Esophagus muscularis mucosa (tissue), 4 donors: ENCODE results near the gene MMP14. TPM values are rescaled to one million over a fixed set of nuclear protein-coding genes. Genes with fewer than 3 reads are reported as not detected.
"Not testable (repeated sequence)": the region's sequence is repeated elsewhere in the genome, so short reads cannot be mapped to it uniquely, and the experiment has no call there.

ENCODE experiments used
- DNase-seq: peaks from one replicate; pipeline ENCODE4 v3.0.0-alpha.2; 2017; ENCODE audit errors: extremely low spot score
- H3K27ac ChIP-seq, 4 donors: fragments of 200-600 bp; sonication (generic); replicated peaks in 1 of 4; 1 replicate in 3 of 4; 2 replicates in 1 of 4; pipeline ENCODE4 v1.5.1; 2016 to 2019; ENCODE audit warnings: mild to moderate bottlenecking in 1 of 4
- H3K27me3 ChIP-seq, 4 donors: fragments of 200-600 bp; sonication (generic); one replicate each; pipeline versions ENCODE4 v1.5.1 to v1.6.0; 2016 to 2019
- H3K36me3 ChIP-seq, 4 donors: fragments of 200-600 bp; sonication (generic); one replicate each; pipeline ENCODE4 v1.5.1; 2016 to 2019
- H3K4me1 ChIP-seq, 4 donors: fragments of 200-600 bp; sonication (generic); one replicate each; pipeline ENCODE4 v1.5.1; 2016 to 2019
- H3K4me3 ChIP-seq, 4 donors: fragments of 200-600 bp; sonication (generic); 1 replicate in 2 of 4; 2 replicates in 2 of 4; pipeline ENCODE4 v1.5.1; 2016 to 2019; ENCODE audit warnings: mild to moderate bottlenecking in 4 of 4, moderate library complexity in 1 of 4
- H3K9me3 ChIP-seq, 4 donors: fragments of 200-600 bp; sonication (generic); 1 replicate in 3 of 4; 2 replicates in 1 of 4; pipeline ENCODE4 v1.5.1; 2016 to 2019
- CTCF ChIP-seq, 3 experiments: fragments of 200-600 bp in 2 of 3; fragments of 450-650 bp in 1 of 3; sonication (generic) in 2 of 3; IDR thresholded peaks; one replicate each; pipeline ENCODE4 v1.5.1; 2017 to 2019; ENCODE audit warnings: antibody characterized with exemption in 3 of 3, mild to moderate bottlenecking in 2 of 3, moderate library complexity in 1 of 3
- EP300 ChIP-seq: sonication (generic); formaldehyde crosslinking; IDR thresholded peaks from one replicate; pipeline ENCODE4 v1.6.1; 2017; ENCODE audit warnings: antibody characterized with exemption
- POLR2A ChIP-seq: fragments of 450-650 bp; IDR thresholded peaks from one replicate; pipeline ENCODE4 v1.6.1; 2017; ENCODE audit warnings: antibody characterized with exemption, moderate library complexity, mild to moderate bottlenecking, low read depth
- POLR2AphosphoS5 ChIP-seq, 2 donors: sonication (generic); formaldehyde crosslinking; IDR thresholded peaks; one replicate each; pipeline ENCODE4 v1.6.1; 2017; ENCODE audit warnings: antibody characterized with exemption in 2 of 2
- WGBS: methylation state at CpG from one replicate; pipeline ENCODE4 v1.1.5; 2018; 5-methylcytosine and 5-hydroxymethylcytosine counted together
- intact Hi-C: fragments of 100-400 bp; cut with DNase I; formaldehyde crosslinking; loops from one replicate; pipeline ENCODE4 v1.15.1; 2023
- total RNA-seq, 4 donors: library from RNA; depleted of rRNA; stranded (reverse); fragments of >200 nt; gene quantifications; one replicate each; pipeline versions ENCODE4 v1.1.0 to v1.2.1, GENCODE V29; 2016

MMP14 gene
- total RNA-seq, 4 donors from 2014 or later: 83.9 to 149 (median 123) TPM

- TF ChIP-seq EP300 (no peak), POLR2AphosphoS5 (IDR thresholded peaks at IDR 0.05) (no peak), POLR2A (no peak), CTCF (IDR thresholded peaks at IDR 0.05) (no peak)
- Histone ChIP-seq H3K4me1 (peaks cover 20 to 55% (median 47%) of the 10 kb centered on the region in 4 donors), H3K36me3 (no peaks in the 10 kb centered on the region), H3K27ac (peak overlapping the region; percentile 65 to 84 (median 75)), H3K4me3 (peak overlapping the region; percentile 52 to 67 (median 55)), H3K27me3 (no peaks in the 10 kb centered on the region), H3K9me3 (no peaks in the 10 kb centered on the region)
- WGBS: 65% methylated on average over 23 of the region's 32 CpGs
- DNase-seq: no peak
- intact Hi-C loops: loop anchor here (1.0 to 5.0 kb wide), 2 partner anchors 31 to 265 kb away; no protein-coding TSS in a partner anchor
Observed at GRCh38 chr14:22822016-22822570, 14.3 kb upstream of the MMP14 start.

DNA sequence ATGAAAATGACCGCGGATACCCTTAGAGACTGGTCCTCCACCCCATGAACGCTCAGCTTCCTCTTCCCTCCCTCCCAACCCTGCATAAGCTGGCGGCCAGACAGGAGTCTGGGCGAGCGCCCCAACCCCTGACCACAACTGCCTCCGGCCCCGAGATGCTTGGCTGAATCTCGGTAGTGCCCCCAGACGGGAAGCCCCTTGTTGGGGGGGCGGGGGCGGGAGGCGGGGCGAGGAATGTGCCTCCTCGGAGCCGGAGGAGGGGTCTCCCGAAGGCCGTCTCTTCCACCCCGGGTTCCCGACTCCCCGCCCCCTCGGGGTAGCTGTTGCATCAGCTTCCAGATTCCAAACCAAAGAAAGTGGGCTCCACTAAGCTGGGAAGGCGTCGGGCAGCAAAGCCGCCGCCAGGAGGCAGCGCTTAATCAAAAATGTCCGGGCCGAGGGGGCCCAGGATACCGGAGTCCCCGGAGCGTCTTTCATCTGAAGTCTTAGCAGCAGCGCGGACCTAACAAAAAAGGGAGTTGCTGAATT is 13.8 kb upstream of the MMP14 start:
- Histone ChIP-seq H3K4me1 (peaks cover 20 to 55% (median 47%) of the 10 kb centered on the region in 4 donors), H3K4me3 (peak overlapping the region; percentile 52 to 67 (median 55)), H3K36me3 (no peaks in the 10 kb centered on the region), H3K9me3 (no peaks in the 10 kb centered on the region), H3K27me3 (no peaks in the 10 kb centered on the region), H3K27ac (peak overlapping the region; percentile 65 to 84 (median 75))
- intact Hi-C loops: loop anchor here (1.0 to 5.0 kb wide), 2 partner anchors 31 to 265 kb away; no protein-coding TSS in a partner anchor
- DNase-seq: peak; percentile 95
- 5% methylated on average over 31 of the region's 34 CpGs for WGBS
- TF ChIP-seq EP300 (no peak), CTCF (IDR thresholded peaks at IDR 0.05) (peak; percentile 89 to 94 (median 90))

DNA sequence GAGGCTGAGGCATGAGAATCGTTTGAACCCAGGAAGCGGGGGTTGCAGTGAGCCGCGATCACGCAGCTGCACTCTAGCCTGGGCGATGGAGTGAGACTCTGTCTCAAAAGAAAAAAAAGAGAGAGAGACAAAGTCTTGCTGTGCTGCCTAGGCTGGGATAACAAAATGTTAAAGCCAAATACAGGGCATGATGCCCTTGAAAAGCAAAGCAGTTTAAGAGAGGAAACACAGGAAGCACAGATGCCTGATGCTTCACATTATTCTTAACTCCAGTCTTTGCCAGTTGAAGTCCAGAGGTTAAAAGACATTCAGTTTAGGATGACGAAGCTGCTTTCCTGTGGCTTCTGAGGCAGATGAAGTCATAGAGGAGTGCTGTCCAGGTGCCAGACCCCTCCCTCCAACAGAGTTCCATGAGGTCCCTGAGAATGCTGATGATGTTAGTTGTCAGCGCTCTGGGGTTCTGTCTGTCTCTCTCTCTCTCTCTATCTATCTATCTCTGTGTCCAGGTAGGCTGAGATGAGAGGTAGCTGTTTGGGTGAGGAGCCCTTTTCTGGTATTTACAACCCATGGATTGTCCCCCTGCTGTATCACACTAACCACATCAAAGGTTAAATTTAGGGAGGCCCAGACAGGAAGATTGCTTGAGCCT is 11.6 kb upstream of the MMP14 start:
- no peak overlapping the region for H3K4me3 ChIP-seq
- intact Hi-C loops: loop anchor here (5.0 kb wide), 1 partner anchor 268 kb away; no protein-coding TSS in a partner anchor
- WGBS: 46% methylated on average over 7 of the region's 8 CpGs
- no peaks in the 10 kb centered on the region for H3K9me3 ChIP-seq
- no peaks in the 10 kb centered on the region for H3K27me3 ChIP-seq
- no peak for DNase-seq
- peak in 1 of 2 donors; percentile 27 for TF ChIP-seq POLR2AphosphoS5 (IDR thresholded peaks at IDR 0.05)
- no peak for TF ChIP-seq CTCF (IDR thresholded peaks at IDR 0.05)
- TF ChIP-seq POLR2A: no peak
- TF ChIP-seq EP300: no peak
- no peaks in the 10 kb centered on the region for H3K36me3 ChIP-seq
- peak overlapping the region in 2 of 4 donors; percentile 33 to 84 for H3K27ac ChIP-seq
- H3K4me1 ChIP-seq: peaks cover 17 to 41% (median 39%) of the 10 kb centered on the region in 4 donors

DNA sequence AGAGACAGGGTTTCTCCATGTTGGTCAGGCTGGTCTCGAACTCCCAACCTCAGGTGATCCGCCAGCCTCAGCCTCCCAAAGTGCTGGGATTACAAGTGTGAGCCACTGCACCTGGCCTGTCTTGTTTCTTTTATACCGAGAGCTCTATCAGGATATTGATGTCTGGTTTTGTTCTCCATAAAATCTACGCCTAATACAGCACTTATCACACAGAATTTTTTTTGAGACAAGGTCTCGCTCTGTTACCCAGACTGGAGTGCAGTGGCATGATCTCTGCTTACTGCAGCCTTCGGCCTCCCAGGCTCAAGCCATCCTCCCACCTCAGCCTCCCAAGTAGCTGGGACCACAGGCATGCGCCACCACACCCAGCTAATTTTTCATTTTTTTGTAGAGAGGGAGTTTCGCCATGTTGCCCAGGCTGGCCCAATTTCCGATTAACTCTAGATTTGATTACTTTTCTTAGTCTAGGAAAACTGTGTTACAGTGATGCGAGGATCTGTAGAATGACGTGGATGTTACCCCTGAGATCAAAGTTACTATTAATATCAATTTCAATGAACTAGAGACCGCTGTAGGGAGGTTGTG is 7.2 kb upstream of the MMP14 start:
- Histone ChIP-seq H3K4me3 (peak overlapping the region; percentile 76 to 88 (median 81)), H3K36me3 (peaks cover 7 to 15% (median 12%) of the 10 kb centered on the region in 4 donors), H3K27ac (peak overlapping the region; percentile 79 to 88 (median 80)), H3K4me1 (peaks cover 16 to 27% (median 23%) of the 10 kb centered on the region in 4 donors)
- H3K9me3 ChIP-seq, DNase-seq, H3K27me3 ChIP-seq, intact Hi-C loops: not testable (repeated sequence)
- 79% methylated on average over 11 of the region's 12 CpGs for WGBS
